GM18502 (cell line): ENCODE data around the gene CRACR2A.

Experiments
- ATAC-seq: cut with Tn5 transposase; IDR thresholded peaks from one replicate; pipeline ENCODE4 v1.9.1; 2021; ENCODE audit warnings: mild to moderate bottlenecking; ENCODE audit not compliant: unreplicated experiment, poor library complexity

CRACR2A gene

GRCh38 chr12:3727354-3727753, 25.6 kb downstream of the CRACR2A start:
- no peak for ATAC-seq

- no peak for ATAC-seq
Measured at GRCh38 chr12:3726456-3726855, 26.5 kb downstream of the CRACR2A start.

DNA sequence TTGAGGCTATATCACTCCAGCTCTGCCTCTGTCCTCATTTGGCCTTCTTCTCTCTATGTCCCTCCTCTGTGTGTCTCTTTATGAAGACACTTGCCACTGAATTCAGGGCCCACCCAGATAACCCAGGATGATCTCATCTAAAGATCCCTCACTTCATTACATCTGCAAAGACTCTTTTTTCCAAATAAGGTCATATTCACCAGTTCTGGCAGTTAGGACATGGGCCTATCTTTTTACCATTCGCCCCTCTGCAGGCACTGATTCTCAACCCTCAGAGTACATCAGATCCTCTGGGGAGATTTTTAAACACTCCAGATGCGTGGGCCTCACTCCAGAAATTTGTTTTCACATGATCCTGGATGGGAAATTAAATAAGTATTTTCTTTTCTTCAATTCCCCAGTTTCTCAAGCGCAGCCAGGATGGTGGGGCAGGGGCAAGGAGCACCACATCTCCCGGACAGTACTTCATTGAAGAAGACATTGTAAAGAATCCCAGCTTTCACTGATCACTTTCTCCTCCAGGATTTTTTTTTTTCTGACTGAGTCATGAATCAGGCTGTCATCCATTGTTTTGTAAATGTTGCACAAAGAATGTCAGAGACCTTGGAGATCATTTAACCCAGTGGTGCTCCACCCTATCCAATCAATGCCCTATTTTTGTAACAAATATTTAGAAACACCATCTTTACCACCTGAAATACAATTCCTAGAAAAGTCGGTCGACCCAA, 27.4 kb downstream of the CRACR2A start:
- no peak for ATAC-seq

DNA sequence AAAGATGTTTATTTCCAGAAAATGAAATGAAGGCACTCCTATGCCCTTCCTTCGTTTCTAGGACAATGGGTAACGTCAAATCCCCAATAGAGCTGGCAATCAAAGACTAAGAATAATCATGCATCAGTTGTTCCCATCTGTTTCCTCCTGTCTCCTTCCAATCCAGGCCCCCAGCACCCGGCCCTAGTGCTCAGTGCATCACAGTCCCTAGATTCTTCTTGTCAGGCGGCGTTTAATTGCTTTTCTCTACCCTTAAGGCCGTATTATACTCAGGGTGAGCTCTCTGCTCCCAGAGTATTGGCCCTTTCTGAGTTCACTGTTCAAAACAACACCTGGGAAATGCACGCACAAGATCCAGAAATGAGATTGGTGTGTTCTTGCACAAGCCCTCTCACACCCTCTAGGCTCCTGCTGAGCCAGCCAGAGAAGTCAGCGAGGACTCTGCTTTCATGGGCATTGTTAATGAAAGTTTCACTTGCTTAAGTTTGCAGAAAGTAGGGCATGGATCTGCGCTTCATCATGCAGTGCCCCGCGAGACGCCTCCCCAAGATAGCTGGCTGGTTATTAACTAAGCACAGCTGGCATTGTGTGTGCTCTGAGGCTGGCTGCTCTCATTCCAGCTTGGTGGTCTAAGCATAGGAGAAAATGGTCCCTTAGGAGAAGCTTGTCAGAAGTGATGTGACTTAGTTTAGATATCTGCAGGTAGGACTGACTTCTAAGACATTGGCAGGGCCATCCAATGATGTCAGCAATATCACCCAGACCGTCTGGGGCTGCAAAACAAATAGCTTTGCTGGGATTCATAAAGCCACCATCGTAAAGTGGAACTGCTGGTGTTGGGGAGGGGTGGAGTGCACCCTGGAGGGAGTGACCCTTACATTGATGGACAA, 28.7 kb downstream of the CRACR2A start:
- ATAC-seq = no peak

- no peak for ATAC-seq
Measured at GRCh38 chr12:3722368-3722767, 30.5 kb downstream of the CRACR2A start.

DNA sequence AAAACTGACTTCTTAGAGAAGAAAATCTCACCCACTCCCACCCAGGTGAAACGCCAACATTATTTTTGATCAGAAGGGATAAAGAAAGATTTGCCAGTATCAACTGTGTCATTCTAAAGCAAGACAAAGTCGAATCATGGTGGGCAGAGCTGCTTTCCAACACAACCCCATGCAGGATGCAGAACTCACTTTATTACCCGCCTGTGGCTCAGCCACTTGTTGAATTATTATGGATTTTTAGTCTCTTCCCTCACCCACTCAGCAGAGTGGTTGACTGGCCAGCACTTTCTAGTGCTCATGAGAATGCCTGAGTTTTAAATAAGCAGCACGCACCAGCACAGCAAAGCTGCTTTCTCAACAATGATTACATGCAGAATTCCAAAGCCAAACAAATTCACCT, 32.1 kb downstream of the CRACR2A start:
- no peak for ATAC-seq

DNA sequence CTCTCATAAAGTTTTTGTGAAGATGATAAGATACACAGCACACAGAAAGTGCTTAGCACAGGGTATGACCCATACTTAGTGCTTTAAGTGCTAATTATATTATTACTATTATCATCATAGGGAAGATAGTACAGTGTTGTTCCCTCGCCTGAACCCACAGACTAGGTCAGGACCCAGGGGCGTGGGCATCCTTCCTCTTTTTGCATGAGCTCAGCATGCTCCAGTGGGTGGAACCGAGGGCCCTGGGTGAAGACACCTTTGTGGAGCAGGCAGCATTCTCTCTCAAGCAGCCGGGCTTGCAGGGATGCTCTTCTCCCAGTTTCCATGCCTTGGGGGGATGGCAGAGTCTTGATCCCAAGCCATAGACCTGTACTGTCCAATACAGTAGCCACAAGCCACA, 34.8 kb downstream of the CRACR2A start:
- no peak for ATAC-seq

DNA sequence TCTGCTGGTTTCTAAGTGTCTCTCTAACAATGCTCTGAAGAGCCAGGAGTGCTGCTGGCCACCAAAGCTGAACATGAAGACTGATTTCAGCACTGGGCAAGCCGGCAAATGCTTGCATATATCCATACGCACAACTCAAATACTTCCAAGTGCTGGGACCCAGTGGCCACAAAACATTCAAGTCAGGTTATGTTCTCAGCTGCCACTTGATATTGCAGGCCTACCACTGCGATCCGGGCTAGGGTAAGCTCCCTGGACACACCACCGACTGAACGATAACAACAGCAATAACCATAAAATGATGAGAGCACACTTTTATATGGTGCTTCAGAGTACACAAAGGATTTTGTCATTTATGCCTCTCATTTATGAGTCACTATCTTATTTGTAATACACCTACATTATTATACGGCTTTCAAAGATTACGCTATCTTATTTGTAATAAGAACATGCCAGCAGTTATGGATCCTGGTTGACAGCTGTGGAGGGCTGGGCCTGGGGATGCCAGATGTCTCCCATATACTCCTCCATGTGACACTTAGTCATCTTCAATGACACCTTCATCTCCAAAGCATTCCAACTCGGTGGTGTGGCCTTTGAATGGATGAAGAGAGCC, 35.5 kb downstream of the CRACR2A start:
- no peak for ATAC-seq

DNA sequence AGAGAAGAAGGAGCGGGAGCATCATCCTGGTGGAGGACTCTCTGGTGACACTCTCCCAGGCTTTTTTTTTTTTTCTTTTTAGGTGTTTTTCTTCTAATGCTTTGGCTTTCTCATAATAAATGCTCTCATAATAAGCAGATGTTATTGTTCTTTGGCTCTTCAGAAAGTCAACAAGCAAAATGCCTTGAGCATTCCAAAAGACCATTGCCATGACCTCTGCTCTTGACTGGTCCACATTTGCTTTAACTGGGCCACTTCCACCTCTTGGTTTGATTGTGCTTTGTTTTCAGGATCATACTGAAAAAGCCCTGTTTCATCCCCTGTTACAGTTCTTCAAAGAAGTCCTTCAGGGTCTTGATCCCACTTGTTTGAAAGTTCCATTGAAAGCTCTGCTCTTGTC, 36.9 kb downstream of the CRACR2A start:
- ATAC-seq = no peak

DNA sequence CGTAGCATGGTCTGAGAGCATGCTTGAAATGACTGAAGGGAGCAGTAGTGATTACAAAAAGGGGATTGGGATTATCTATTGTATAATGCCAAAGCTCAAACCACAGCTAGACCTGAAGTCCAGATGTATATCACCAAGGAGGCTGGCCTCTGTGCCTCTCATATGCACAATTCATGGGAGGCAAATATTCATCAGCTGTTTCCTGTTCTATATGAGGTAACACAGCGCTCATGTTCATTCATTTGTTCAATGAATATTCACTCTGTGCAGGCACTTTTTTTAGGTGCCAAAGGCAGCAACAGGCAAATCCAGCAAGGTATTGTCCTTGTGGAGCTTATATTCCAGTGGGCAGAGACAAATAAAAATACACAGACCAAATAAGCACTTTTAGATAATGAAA, 39.0 kb downstream of the CRACR2A start:
- ATAC-seq = no peak

GRCh38 chr12:3713483-3713882, 39.4 kb downstream of the CRACR2A start:
- no peak for ATAC-seq

- no peak for ATAC-seq
Measured at GRCh38 chr12:3712209-3712992, 40.5 kb downstream of the CRACR2A start.

- no peak for ATAC-seq
Measured at GRCh38 chr12:3705354-3705675, 47.6 kb downstream of the CRACR2A start.

DNA sequence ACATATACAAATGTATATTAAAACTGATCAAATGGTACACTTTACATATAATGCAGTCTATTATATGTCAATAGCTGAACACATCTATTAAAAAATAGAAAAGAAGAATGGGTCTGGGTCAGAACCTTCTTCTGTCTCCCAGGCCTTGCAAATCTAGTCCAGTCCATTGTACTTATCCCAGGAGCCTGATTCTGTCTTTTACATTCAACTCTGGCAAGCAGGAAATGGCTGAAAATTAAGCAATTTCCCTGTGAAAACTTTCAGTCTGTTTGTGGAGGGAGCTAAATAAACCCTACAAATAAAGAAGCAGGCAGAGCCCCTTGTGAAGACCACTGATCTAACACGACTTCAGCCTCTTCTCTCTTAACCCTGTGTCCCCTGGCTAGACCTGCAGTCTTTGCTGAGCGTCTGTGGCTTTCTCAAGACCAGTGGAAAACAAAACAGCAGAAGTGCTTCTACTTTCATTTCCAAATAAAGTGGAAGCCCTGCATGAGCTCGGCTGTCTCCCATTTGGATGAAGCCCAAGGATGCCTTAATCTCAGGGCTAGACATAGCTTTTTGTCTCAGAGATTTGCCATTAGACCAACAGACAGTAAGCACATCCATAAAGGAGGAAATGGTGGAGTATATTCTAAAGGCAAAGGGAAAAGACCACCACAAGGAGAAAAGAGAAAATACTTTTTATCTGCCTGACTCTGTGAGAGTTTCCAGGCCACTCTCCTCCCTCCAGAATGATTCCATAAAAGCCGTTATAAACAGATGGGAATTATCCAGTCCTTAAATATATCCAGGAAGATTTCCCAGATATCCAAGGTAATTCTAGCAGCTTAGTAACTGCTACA, 48.2 kb downstream of the CRACR2A start:
- ATAC-seq = no peak

GRCh38 chr12:3700861-3701260, 52.0 kb downstream of the CRACR2A start:
- no peak for ATAC-seq

DNA sequence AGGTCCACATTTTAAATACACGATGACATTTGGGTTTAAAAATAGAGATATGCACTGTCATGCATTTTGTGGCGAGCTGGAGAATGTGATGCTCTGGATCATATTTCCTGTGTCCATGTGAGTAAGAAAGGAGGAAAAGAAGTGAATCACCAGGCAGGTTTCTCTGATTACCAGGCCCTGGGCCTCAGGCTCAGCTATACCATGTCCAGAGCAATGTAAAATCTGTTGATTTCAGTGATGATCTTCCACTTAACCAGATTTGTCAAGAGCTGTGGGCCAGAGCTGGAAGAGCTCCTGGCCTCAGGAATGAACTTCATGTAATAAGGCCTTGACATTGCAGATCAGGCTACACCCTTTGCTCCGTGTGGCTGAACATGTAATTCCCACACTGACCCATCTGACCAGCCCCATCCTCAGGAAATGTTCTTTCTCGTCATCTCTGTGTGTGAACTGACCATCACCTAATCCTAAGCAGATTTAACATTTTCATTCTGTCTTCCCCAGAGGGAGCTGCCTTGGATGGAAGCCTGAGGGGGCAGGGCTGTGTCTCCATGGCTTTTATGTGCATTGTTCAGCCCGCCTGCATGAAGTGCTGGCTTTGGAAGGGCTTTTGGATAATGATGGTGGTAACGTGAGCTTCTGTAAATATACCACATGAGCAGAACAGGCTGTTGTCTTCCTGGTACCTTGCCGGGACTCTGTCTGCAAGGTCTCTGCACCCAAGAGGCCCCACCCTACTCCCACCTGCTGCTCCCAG, 54.5 kb downstream of the CRACR2A start:
- no peak for ATAC-seq

- ATAC-seq = no peak
Measured at GRCh38 chr12:3697311-3697870, 55.5 kb downstream of the CRACR2A start.

- ATAC-seq = no peak
Measured at GRCh38 chr12:3694673-3695072, 58.2 kb downstream of the CRACR2A start.
